ENCODE measurements around the gene EML5. TPM values are rescaled to one million over a fixed set of nuclear protein-coding genes. Genes with fewer than 3 reads are reported as not detected.

Gene EML5
- total RNA-seq, 1 experiment from 2014 or later, result 0.37 TPM

DNA sequence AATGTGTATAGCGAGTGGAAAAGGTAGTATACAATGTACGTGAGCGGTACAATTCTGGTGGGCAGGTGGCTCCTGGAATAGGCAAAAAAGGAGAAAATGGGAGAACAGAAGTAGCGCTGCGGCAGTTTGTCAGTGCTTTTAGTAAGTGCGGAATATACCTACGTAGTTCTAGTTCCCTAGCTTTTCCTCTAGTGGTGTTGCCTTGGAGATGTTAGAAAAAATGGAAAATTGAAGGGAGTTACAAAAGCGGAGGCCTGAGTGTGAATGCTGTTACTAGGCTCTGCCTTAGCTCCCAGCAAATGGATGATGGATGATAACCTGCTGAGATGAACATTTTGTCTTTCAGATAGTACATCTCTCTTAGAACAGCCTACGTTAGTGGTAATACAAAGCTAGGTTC, 32.8 kb upstream of the EML5 start:
- no peak for TF ChIP-seq CTCF (IDR thresholded peaks at IDR 0.05; ENCODE audit: unreplicated experiment)
- DNase-seq (ENCODE audit: unreplicated experiment), result no peak
- intact Hi-C loops (cut with micrococcal nuclease), result no loop called here
- Mint-ChIP-seq H3K27ac (ENCODE audit: low read depth, unreplicated experiment) (peak overlapping the region; percentile 100), H3K27me3 (ENCODE audit: insufficient read depth, unreplicated experiment) (no peaks in the 10 kb centered on the region), H3K4me3 (ENCODE audit: unreplicated experiment) (peak overlapping the region; percentile 72), H3K4me1 (ENCODE audit: insufficient read depth, unreplicated experiment) (peaks cover 13% of the 10 kb centered on the region), H3K9me3 (ENCODE audit: unreplicated experiment) (no peaks in the 10 kb centered on the region), H3K36me3 (ENCODE audit: insufficient read depth, unreplicated experiment) (peaks cover 6% of the 10 kb centered on the region)
- ChIA-PET CTCF (interaction anchor here (0.6 to 1.8 kb wide), 5 partner anchors 14 to 1963 kb away, joined by 3 to 12 read pairs (median 3); partner anchors contain the start of gene EML5), POLR2A (interaction anchor here (0.7 to 2.9 kb wide), 21 partner anchors 8 to 1131 kb away, joined by 3 to 50 read pairs (median 3); partner anchors contain the start of gene EML5)
- no TSS peak for BruUV-seq (replicated peaks)

DNA sequence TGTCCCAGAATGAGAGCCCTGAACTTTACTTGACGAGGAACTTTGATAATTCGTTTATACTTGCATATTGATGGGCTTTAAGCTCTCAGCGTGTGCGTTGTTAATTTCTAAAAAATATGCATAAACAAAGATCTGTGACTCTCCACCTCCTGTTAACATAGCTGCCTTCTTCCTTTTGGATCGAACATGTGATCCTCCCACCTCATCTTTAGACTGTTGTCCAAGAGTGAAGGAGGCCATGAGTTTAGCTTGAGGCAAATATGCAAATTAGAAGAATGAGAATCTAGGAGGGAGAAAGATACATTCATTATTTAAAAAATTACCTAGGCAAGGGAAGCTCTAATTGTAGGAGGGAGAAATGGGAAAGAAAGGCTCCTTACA, 32.3 kb upstream of the EML5 start:
- intact Hi-C loops (cut with micrococcal nuclease), result no loop called here
- H3K4me1 Mint-ChIP-seq (ENCODE audit: insufficient read depth, unreplicated experiment), result peaks cover 11% of the 10 kb centered on the region
- peak overlapping the region; percentile 100 for H3K27ac Mint-ChIP-seq (ENCODE audit: low read depth, unreplicated experiment)
- ChIA-PET CTCF (interaction anchor here (0.6 to 1.8 kb wide), 7 partner anchors 14 to 1963 kb away, joined by 3 to 12 read pairs (median 3); partner anchors contain the start of gene EML5), POLR2A (interaction anchor here (0.6 to 2.9 kb wide), 28 partner anchors 9 to 1131 kb away, joined by 3 to 50 read pairs (median 3); partner anchors contain the start of gene EML5)
- peaks cover 6% of the 10 kb centered on the region for H3K36me3 Mint-ChIP-seq (ENCODE audit: insufficient read depth, unreplicated experiment)
- H3K27me3 Mint-ChIP-seq (ENCODE audit: insufficient read depth, unreplicated experiment), result no peaks in the 10 kb centered on the region
- DNase-seq (ENCODE audit: unreplicated experiment), result peak; percentile 31
- no peaks in the 10 kb centered on the region for H3K9me3 Mint-ChIP-seq (ENCODE audit: unreplicated experiment)
- TSS peak; percentile 64 for BruUV-seq (replicated peaks)
- peak overlapping the region; percentile 72 for H3K4me3 Mint-ChIP-seq (ENCODE audit: unreplicated experiment)
- no peak for TF ChIP-seq CTCF (IDR thresholded peaks at IDR 0.05; ENCODE audit: unreplicated experiment)

DNA sequence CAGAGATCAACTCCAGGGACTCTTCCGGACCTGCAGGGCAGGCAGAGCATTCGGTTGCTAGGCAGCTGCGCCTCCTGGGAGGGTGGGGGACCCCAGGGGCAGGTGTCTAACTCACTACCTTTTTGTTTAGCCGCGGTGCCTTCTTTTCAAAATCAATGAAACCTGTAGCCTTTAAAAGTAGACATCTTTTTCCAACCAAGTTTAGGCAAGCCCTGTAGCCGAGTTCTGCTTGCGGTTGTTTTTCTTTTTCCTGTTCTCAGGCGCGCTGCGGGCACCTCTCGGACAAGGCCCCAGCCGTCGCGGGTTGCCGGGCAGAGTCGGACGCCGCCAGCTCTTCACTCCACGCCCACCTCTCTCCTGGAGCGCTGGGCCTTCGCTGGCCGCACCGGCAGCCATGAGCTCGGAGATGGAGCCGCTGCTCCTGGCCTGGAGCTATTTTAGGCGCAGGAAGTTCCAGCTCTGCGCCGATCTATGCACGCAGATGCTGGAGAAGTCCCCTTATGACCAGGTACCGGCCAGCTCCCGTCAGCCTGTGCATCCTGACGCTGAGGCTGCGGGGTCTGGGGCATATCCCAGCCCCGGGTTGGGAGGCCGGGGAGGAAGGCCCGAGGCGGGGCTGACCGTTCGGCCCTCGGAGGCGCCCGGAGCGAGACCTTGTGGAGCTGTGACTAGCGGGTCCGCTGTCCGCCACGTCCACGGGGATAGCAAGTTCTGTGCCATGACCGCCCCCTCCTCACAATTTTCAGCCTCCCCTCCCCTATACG, 31.7 kb upstream of the EML5 start, which contains the start of gene TTC8:
Gene TTC8 (plus strand): TSS at position 338 of the 764 bp plus-strand sequence. CDS start 57 bp downstream, at position 395.
- ChIA-PET POLR2A (interaction anchor here (0.6 to 2.9 kb wide), 34 partner anchors 9 to 1132 kb away, joined by 3 to 50 read pairs (median 3); partner anchors contain the start of gene EML5), CTCF (interaction anchor here (0.5 to 1.8 kb wide), 12 partner anchors 15 to 1962 kb away, joined by 3 to 12 read pairs (median 3); partner anchors contain the start of gene EML5)
- H3K36me3 Mint-ChIP-seq (ENCODE audit: insufficient read depth, unreplicated experiment), result peaks cover 6% of the 10 kb centered on the region
- H3K4me1 Mint-ChIP-seq (ENCODE audit: insufficient read depth, unreplicated experiment), result peaks cover 8% of the 10 kb centered on the region
- peak within 1 kb of the TSS; percentile 100 for H3K27ac Mint-ChIP-seq (ENCODE audit: low read depth, unreplicated experiment)
- H3K27me3 Mint-ChIP-seq (ENCODE audit: insufficient read depth, unreplicated experiment), result no peaks in the 10 kb centered on the region
- no TSS peak for BruUV-seq (replicated peaks)
- H3K9me3 Mint-ChIP-seq (ENCODE audit: unreplicated experiment), result no peaks in the 10 kb centered on the region
- peak; percentile 87 for DNase-seq (ENCODE audit: unreplicated experiment)
- H3K4me3 Mint-ChIP-seq (ENCODE audit: unreplicated experiment), result peak within 1 kb of the TSS; percentile 72
- TF ChIP-seq CTCF (IDR thresholded peaks at IDR 0.05; ENCODE audit: unreplicated experiment), result no peak
- intact Hi-C loops (cut with micrococcal nuclease), result loop anchor here (1.0 kb wide), 1 partner anchor 157 kb away; no protein-coding TSS in a partner anchor

DNA sequence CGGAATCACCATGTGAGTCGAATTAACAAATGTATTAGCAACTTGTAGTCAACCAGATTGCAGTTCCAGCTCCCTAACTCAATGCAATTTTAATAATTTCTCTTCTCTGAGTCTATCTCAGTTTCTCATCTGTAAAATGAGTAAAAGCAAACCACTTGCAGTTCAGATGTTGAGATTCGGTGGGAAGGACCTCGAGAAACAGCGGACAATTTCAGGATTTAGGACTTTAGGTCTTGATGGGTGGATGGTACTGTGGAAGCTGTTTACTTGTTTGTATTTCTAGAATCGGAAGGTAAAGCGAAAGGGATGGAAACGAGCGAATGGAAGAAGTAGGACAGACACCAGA, 31.2 kb upstream of the EML5 start:
- H3K4me3 Mint-ChIP-seq (ENCODE audit: unreplicated experiment), result peak overlapping the region; percentile 72
- CTCF ChIA-PET, result interaction anchor here (0.5 to 1.8 kb wide), 8 partner anchors 31 to 1410 kb away, joined by 3 to 12 read pairs (median 3); partner anchors contain the start of gene EML5
- H3K4me1 Mint-ChIP-seq (ENCODE audit: insufficient read depth, unreplicated experiment), result peaks cover 8% of the 10 kb centered on the region
- POLR2A ChIA-PET, result interaction anchor here (0.7 to 2.9 kb wide), 19 partner anchors 10 to 1133 kb away, joined by 3 to 50 read pairs (median 4); partner anchors contain the start of gene EML5
- BruUV-seq (replicated peaks), result no TSS peak
- H3K9me3 Mint-ChIP-seq (ENCODE audit: unreplicated experiment), result no peaks in the 10 kb centered on the region
- DNase-seq (ENCODE audit: unreplicated experiment), result no peak
- no peak for TF ChIP-seq CTCF (IDR thresholded peaks at IDR 0.05; ENCODE audit: unreplicated experiment)
- peaks cover 6% of the 10 kb centered on the region for H3K36me3 Mint-ChIP-seq (ENCODE audit: insufficient read depth, unreplicated experiment)
- intact Hi-C loops (cut with micrococcal nuclease), result loop anchor here (1.0 kb wide), 1 partner anchor 157 kb away; no protein-coding TSS in a partner anchor
- peak overlapping the region; percentile 100 for H3K27ac Mint-ChIP-seq (ENCODE audit: low read depth, unreplicated experiment)
- no peaks in the 10 kb centered on the region for H3K27me3 Mint-ChIP-seq (ENCODE audit: insufficient read depth, unreplicated experiment)

All from MCF 10A (cell line).